ENCODE measurements around the gene CXXC5.

The CXXC5 gene

DNA sequence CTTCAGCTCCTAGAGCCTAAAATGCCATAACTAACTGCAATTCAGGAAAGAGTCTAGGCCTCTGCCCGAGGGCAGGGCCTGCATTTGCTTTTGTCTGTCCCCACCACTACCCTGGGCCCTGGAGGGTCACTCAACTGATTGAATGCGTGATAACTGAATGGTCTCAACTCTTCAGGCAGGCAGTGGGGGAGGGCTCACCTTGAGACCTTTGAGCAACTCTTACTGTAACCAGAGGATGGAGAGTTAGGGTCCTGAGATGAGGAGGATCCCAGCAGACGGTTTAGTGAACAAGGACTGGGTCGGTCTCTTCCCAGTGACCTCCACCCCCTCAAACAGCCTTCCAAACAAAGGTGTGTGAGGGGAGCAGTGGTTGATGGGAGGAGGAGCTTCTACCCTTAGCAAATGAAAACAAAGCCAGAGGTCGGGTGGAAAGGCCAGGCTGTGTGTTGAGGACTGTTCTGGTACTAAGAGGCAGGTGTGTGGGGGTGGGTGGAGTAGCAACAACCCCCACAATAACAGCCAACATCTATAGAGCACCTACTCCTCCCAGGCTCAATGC lies 59.4 kb downstream of the CXXC5 start:
- Histone ChIP-seq H3K4me3 (no peak overlapping the region), H3K27ac (peak overlapping the region in 1 of 2 donors; percentile 81), H3K36me3 (no peaks in the 10 kb centered on the region), H3K9me3 (no peaks in the 10 kb centered on the region), H3K4me1 (peaks cover 0 to 42% (median 37%) of the 10 kb centered on the region in 4 donors), H3K27me3 (no peaks in the 10 kb centered on the region)
- intact Hi-C loops (cut with DNase I; ENCODE audit: low total_unique reads): loop anchor here (10.0 kb wide), 1 partner anchor 513 kb away; the partner anchor contains the start of gene SIL1
- TF ChIP-seq, protein P1, sequence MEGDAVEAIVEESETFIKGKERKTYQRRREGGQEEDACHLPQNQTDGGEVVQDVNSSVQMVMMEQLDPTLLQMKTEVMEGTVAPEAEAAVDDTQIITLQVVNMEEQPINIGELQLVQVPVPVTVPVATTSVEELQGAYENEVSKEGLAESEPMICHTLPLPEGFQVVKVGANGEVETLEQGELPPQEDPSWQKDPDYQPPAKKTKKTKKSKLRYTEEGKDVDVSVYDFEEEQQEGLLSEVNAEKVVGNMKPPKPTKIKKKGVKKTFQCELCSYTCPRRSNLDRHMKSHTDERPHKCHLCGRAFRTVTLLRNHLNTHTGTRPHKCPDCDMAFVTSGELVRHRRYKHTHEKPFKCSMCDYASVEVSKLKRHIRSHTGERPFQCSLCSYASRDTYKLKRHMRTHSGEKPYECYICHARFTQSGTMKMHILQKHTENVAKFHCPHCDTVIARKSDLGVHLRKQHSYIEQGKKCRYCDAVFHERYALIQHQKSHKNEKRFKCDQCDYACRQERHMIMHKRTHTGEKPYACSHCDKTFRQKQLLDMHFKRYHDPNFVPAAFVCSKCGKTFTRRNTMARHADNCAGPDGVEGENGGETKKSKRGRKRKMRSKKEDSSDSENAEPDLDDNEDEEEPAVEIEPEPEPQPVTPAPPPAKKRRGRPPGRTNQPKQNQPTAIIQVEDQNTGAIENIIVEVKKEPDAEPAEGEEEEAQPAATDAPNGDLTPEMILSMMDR (IDR thresholded peaks at IDR 0.05): no peak
- DNase-seq: no peak

DNA sequence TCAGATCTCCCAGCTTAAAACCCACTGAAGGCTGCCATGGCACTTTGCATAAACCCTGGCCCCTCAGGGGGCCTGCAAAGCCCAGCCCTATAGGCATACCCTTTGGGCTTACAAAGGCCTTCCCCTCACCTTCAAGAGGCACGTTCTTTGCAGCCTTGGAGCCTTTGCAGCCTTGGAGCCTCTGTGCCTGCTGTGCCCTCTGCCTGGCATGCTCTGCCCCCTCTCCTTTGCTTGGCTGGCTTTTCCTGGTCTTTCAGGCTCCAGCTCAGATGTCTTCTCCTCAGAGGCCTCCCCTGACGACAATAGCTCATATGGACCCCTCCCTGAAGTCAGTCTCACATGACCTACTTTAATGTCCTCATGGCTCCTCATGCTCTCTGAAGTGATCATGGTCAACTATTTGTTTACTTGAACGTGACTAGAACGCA lies 60.3 kb downstream of the CXXC5 start:
- Histone ChIP-seq H3K27me3 (no peaks in the 10 kb centered on the region), H3K27ac (peak overlapping the region; percentile 75 to 81), H3K9me3 (no peaks in the 10 kb centered on the region), H3K36me3 (no peaks in the 10 kb centered on the region), H3K4me3 (no peak overlapping the region), H3K4me1 (peaks cover 0 to 42% (median 37%) of the 10 kb centered on the region in 4 donors)
- intact Hi-C loops (cut with DNase I; ENCODE audit: low total_unique reads): loop anchor here (10.0 kb wide), 1 partner anchor 514 kb away; the partner anchor contains the start of gene SIL1
- no peak for DNase-seq
- TF ChIP-seq, protein P1 (IDR thresholded peaks at IDR 0.05): no peak

DNA sequence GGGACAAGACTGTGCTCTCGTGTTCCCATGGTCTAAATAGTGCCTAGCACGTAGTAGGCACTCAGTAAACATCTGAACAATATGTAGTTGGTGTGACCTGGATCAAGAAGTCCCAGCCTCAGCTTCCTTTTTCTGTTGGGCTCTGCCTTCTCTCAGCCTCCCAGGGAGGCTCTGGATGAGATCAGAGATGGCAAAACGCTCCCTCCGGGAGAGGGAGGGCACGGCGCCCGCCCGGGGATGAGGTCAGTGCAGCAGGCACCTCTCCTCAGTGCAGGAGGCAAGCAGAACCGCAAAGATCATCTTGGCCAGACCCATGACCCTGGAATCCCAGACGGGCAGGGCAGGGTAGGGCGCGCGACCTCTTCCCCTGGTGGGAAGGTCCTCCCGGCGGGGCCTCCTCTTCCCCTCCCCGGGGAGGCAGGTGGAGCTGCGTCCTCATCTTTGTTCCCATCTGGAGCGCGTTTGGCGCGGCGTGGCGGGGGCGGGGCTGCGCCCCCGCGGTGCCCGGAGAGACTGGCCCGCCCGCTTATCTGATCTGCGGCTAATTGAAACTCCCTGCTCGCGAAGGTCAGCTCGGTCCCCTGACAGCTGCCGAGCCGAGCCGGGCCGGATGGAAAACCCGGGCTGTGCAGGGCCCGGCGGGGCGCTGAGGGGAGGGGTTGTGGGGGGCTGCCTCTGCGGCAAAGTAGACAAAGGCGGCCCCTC lies 60.9 kb downstream of the CXXC5 start:
- Histone ChIP-seq H3K4me3 (peak overlapping the region; percentile 39 to 46), H3K27me3 (no peaks in the 10 kb centered on the region), H3K36me3 (no peaks in the 10 kb centered on the region), H3K4me1 (peaks cover 0 to 42% (median 37%) of the 10 kb centered on the region in 4 donors), H3K9me3 (no peaks in the 10 kb centered on the region), H3K27ac (peak overlapping the region; percentile 75 to 81)
- intact Hi-C loops (cut with DNase I; ENCODE audit: low total_unique reads): loop anchor here (10.0 kb wide), 1 partner anchor 514 kb away; the partner anchor contains the start of gene SIL1
- TF ChIP-seq, protein P1 (IDR thresholded peaks at IDR 0.05): no peak
- peak; percentile 60 to 91 for DNase-seq

DNA sequence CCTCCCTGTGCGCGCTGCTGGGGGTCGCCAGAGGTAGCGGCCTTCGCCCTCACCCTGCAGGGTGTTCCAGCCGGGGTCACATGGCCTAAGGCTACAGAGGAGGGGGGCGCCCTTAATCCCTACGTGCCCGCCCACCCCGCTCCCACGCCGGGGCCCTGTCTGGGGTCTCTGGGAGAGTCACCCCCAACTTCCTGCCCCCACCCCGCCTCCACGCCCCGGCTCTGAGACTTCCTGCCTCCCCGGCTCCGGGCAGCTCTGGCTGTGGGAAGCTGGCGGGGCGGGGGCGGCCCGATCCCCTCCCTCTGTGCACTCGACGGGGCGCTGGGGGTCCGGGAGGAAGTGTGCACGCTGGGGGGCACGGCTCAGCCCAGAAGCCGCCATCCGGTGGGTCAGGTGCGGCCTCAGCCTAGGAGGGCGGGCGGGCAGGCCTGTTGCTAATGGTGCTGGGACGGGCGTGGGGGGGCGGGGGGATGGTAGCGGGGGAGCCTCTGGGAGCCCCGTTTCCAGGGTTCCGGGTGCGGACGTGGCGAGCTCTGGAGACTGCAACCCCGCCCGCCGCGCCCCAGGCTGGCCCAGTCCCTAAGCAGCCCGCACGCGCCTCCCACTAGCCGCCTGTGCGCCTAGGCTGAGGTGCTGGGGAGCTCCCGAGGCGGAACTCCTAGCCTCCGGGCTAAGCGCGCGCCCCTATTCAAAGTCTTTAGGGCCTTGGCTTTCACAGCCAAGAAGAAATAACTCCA lies 61.6 kb downstream of the CXXC5 start:
- Histone ChIP-seq H3K27me3 (no peaks in the 10 kb centered on the region), H3K4me1 (peaks cover 0 to 42% (median 37%) of the 10 kb centered on the region in 4 donors), H3K36me3 (no peaks in the 10 kb centered on the region), H3K27ac (peak overlapping the region; percentile 75 to 81), H3K4me3 (peak overlapping the region; percentile 39 to 46), H3K9me3 (no peaks in the 10 kb centered on the region)
- no peak for DNase-seq
- TF ChIP-seq, protein P1 (IDR thresholded peaks at IDR 0.05): no peak
- intact Hi-C loops (cut with DNase I; ENCODE audit: low total_unique reads): loop anchor here (5.0 to 10.0 kb wide), 2 partner anchors 38 to 515 kb away; partner anchors contain the start of gene SIL1

DNA sequence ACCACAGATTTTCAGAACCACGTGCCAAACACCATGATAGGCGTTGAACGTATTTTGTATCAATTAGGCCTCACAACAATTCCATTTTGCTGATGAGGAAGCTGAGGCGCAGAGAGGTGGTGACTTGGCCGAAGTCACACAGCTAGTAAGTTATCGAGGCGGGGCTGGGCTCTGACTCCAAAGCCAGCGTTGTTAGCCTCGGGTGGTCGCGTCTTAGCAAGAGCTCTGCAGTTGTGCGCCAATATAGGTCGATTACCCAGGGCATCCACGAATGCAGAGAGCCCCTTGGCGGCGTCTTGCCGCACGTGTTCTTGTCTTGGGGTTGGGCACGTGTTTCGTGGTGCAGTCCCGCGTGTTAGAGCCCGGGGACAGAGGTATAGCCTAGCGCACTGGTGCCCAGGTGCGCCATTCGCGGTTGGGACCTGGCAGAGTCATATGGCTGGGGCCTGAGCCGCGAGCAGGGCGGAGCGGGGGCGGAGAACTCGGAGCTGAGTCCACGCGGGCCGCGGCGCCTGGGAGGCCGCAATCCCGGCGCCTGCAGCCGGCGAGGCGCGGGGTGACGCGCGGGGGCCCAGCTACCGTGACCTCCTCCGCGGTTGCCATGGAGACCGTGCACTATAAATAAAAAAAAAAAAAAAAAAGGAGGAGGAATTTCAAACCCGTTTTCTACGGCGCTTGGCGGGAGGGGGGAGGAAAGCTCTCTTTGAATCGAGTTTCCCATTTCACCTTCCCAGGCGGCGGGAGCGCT lies 62.3 kb downstream of the CXXC5 start:
- peak in 1 of 2 donors; percentile 88 for DNase-seq
- TF ChIP-seq, protein P1 (IDR thresholded peaks at IDR 0.05): no peak
- intact Hi-C loops (cut with DNase I; ENCODE audit: low total_unique reads): loop anchor here (5.0 kb wide), 1 partner anchor 37 kb away; no protein-coding TSS in a partner anchor
- peak overlapping the region; percentile 75 to 81 for H3K27ac ChIP-seq
- H3K27me3 ChIP-seq: no peaks in the 10 kb centered on the region
- peaks cover 0 to 42% (median 37%) of the 10 kb centered on the region in 4 donors for H3K4me1 ChIP-seq
- no peaks in the 10 kb centered on the region for H3K9me3 ChIP-seq
- H3K4me3 ChIP-seq: peak overlapping the region; percentile 53 to 67
- no peaks in the 10 kb centered on the region for H3K36me3 ChIP-seq
